ENCODE measurements around the gene TRAF6.
"Not testable (repeated sequence)": the region's sequence is repeated elsewhere in the genome, so short reads cannot be mapped to it uniquely, and the experiment has no call there.

Gene TRAF6, protein sequence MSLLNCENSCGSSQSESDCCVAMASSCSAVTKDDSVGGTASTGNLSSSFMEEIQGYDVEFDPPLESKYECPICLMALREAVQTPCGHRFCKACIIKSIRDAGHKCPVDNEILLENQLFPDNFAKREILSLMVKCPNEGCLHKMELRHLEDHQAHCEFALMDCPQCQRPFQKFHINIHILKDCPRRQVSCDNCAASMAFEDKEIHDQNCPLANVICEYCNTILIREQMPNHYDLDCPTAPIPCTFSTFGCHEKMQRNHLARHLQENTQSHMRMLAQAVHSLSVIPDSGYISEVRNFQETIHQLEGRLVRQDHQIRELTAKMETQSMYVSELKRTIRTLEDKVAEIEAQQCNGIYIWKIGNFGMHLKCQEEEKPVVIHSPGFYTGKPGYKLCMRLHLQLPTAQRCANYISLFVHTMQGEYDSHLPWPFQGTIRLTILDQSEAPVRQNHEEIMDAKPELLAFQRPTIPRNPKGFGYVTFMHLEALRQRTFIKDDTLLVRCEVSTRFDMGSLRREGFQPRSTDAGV

DNA sequence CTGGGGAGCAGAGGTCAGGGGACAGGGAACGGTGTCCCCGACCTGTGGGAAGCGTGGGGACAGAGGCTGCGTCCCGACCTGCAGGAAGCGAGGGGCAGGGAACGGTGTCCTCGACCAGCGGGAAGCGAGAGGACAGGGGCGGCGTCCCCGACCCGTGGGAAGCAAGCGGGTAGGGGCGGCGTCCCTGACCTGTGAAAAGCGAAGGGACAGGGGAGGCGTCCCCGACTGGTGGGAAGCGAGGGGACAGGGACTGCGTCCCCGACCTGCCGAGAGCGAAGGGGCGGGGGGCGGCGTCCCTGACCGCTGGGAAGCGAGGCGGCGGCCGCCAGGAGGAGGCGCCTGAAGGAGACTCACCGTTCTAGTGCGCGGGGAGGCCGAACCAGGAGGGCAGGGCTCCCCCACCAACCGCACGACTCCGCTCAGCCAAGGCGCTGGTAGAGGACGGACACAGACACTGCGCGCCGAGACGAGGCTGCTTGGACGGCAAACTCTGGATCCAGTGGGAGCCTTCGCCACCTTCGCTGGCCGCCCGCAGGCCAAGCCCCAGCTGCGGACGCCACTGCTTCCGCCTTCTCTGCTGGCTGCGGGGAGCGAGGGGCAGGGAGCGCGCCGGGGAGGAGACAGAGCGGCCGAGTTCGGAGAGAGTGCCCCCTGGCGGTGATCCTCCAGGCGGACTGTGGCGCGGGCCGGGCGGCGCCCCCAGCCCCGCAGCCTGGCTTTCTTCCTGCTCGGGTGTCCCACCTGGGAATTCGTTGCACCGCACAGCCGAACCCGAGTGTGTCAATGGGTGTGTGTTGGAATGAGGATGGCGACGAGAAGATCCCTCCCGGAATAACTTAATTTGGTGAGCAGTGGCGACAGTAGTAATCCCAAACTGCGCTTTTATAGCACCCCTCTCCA lies at the start of gene TRAF6:
Gene TRAF6, minus strand, starts transcription at position 579 of the 900 bp plus-strand sequence. CDS start 8,757 bp downstream, outside the sequence.
- peak; percentile 38 to 61 for DNase-seq

DNA sequence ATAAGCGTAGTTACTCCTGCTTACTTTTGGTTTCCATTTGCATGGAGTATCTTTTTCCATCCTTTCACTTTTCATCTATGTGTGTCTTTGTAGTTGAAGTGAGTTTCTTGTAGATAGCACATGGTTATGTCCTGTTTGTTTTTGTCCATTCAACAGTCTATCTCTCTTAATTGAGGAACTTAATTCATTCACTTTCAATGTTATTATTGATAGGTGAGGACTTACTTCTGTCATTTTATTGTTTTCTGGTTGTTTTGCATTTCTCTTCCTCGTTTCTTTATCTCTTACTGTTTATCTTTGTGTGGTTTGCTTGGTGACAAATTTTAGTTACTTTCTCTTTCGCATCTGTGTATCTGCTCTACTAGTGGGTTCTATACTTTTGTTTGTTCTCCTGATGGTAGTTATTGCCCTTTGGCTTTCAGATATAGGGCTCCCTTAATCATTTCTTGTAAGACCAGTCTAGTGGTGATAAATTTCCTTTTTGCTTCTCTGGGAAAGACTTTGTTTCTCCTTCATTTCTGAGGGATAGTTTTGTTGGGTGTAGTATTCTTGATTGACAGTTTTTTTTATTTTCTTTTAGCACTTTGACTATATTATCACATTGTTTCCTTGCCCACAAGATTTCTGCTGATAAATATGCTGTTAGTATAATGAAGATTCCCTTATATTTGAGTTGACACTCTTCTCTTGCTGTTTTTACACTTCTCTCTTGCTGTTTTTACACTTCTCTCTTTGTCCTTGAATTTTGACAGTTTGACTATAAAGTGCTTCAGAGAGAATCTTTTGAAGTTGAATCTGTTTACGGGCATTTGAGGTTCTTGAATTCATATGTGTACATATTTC lies 48.7 kb upstream of the TRAF6 start:
- no peak for DNase-seq

DNA sequence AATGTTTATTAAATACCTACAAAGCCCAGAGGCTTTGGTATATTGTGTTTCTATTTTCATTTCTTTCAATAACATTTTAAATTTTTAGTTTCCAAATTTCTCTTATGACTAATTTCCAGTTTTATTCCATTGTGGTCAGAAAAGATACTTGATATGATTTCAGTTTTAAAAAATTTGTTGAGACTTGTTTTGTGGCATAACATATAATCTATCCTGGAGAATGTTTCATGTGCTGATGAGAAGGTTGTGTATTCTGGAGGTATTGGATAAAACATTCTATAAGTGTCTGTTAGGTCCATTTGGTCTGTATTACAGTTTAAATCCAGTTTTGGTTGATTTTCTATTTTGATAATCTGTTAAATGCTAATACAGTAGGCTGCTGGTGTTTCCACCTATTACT lies 47.9 kb upstream of the TRAF6 start:
- no peak for DNase-seq

DNA sequence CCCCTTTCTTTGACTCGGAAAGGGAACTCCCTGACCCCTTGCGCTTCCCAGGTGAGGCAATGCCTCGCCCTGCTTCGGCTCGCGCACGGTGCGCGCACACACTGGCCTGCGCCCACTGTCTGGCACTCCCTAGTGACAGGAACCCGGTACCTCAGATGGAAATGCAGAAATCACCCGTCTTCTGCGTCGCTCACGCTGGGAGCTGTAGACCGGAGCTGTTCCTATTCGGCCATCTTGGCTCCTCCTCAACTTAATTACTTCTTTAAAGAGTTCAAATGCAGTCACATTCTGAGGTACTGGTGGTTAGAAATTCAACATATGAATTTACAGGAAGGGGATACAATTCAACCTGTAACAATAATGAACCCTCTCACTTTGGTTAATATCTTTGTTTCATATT lies 47.3 kb upstream of the TRAF6 start:
- not testable (repeated sequence) for DNase-seq

DNA sequence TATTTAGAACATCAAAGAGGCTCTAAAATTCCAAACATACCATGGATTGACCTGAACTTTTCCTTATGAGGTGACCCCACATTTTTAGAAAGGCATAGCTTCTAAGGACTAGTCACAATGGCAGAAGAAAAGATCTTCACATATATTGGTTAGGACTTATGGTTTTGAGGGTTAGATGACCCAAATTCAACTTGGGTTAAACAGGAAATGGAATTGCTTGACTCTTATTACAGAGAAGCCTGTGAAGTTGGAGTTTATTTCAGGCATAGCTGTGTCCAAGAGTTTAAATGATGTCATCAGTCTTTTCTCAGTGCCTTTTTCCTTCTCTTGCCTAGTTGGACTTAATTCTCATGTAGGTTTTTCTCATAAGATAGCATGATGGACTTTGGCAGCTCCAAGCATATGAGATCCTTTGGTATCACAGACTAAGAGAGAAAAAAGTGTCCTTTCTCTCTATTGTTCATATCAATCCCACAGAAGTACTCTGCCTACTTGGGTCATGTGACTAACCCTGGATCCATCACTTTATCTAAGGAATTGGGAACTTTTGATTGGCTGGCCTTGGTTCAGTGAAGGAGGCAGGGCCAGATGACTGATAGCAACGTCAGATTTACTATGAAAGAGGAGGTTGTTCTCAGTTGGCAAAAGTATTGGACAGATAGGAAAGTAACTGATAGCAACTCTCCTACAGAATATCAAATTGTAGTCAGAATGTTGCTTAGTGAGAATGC lies 40.5 kb upstream of the TRAF6 start:
- DNase-seq, result no peak

DNA sequence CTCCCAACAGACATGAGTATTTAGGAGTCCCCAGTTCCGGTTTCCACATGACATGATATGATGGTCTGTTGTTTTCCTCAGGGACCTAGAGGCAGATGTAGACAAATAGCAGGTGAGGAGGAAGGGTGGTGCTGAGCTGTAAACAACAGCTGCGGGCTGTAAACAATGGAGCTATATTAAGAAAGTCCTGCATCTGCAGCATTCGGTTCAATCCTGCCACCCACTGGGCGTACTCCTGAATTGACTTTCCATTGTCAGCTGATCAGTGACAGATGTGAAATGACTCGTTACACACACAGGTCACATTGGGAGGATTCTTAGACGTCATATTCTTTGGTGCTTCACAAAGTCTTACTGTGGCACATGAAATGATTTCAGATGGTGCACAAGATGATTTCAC lies 30.9 kb upstream of the TRAF6 start:
- peak; percentile 11 to 64 for DNase-seq

DNA sequence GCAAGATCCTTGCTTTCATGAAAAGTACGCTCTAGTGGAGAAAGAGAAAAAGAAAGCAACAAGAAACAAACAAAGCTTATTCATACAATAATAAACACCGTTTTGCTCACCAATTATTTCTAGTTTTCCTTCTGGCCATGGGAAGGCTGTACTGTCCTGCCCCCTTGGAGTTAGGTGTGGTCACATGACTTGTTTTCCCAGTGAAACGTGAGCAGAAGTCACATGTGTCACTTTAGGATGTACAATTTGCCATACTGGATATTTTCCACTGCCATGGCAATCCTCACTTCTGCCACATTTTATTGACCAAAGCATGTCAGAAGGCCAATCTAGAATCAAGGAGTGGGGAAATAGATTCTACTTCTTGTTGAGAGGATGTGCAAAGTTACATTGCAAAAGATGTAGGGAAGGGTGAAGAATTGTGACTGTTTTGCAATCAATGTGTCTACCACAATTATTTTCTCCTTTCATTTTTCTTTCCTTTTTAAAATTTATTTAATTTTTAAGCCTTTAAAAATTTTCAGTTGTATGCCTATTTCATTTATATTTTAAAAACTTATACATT lies 24.3 kb upstream of the TRAF6 start:
- DNase-seq, result no peak

DNA sequence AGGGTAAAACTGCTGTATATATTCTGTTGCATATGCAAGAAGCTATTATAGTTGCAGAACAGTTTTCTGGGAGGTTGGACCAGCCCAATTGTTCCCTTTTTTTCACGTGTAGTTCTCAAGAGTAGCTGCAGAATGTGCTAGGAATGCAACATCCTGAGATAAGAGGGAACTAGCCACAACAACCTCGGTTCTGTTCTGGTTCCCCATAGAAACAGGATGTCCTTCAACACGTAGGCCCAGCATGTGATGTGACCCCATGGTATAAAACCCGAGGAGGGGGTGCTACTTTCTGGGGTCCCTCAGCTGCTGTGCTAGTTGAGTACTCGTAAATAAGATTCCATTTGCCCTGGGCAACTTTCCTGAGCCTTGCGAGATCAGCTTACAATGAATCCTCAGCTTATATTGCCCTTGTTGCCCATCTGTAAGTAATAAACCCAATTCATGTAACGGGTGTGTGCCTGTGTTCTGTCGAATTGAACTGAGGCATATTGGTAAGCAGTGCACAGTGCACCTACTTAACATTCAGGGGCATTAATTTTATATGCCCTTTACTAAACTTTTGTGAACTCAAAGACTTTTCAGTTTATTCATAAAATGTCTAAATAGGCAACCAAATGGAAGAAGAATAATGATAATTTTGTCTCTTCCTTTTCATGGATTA lies 23.0 kb upstream of the TRAF6 start:
- no peak for DNase-seq

DNA sequence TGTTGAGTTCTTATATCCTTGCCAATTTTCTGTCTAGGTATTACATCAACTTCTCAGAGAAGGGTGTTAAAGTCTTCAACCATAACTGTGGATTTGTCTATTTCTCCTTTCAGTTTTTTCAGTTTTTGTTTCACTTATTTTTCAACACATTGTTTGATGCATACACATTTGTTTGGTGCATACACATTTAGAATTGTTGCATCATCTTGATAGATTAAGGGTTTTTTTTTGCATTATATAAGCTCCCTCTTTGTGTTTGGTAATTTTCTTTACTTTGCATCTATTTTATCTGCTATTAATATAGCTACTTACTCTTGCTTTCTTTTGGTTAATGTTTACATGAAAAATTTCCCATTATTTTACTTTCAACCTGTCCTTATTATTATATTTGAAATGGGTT lies 20.8 kb upstream of the TRAF6 start:
- no peak for DNase-seq

DNA sequence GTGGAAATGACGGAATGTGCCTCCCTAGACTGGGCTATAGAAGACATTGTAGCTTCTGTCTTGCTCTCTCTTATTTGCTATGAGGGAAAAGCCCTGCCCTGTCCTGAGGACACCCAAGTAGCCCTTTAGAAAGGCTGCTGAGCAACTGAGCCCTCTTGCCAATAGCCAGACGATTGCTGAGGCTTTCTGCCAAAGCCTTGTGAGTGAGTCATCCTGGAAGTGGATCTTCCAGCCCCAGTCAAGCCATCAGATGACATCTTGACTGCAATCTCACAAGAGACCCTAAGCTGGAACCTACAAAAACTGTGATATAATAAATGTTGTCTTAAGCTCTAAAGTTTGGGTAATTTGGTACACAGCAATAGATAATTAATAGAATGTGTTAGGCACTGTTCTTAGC lies 3.9 kb upstream of the TRAF6 start:
- no peak for DNase-seq

DNA sequence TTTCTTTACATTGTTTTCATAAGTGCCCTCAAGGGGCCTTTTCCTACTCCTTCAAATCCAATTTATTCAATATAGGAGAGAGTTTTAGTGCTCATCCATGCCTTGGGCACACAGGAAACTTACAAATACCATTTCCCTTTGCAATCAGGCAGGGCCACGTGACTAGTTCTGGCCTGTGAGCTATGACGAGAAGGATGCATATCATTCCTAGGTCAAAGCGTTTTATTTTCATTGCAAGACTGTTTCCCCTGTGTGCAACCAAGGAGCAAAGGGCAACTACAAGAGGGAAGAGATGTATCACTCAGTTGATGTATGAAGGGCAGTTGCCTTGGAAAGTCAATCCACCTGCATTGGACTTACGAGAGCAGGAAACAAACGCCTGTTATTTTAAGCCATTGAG lies 1.9 kb upstream of the TRAF6 start:
- no peak for DNase-seq

DNA sequence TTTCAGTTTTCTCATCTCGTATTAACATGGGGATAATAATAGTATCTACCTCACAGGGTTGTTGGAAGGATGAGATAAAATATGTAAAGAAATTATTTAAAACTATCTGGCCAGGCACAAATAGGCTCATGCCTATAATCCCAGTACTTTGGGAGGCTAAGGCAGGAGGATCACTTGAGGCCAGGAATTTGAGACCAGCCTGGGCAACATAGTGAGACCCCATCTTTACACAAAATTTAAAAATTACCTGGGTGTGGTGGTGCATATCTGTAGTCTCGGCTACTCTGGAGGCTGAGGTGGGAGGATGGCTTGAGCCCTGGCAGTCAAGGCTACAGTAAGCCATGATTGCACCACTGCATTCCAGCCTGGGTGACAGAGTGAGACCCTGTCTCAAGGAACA lies 990 bp upstream of the TRAF6 start:
- DNase-seq, result not testable (repeated sequence)

DNA sequence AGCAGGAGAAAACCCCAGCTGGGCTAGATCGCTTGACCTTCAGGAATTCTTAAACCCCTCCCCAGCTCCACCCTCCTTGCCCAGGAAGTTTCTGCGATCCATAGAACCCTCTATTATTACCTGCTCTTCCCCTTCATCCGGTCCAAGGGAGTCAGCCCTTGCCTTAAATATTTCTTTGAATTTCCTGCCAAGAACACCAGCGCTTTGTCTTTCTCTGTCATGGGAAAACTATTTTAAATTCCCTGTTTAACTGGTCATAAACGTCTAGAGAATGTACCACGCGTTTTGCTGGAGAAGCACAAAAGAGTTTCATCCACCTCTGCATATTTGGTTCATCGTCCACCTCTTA lies 496 bp upstream of the TRAF6 start:
- no peak for DNase-seq

DNA sequence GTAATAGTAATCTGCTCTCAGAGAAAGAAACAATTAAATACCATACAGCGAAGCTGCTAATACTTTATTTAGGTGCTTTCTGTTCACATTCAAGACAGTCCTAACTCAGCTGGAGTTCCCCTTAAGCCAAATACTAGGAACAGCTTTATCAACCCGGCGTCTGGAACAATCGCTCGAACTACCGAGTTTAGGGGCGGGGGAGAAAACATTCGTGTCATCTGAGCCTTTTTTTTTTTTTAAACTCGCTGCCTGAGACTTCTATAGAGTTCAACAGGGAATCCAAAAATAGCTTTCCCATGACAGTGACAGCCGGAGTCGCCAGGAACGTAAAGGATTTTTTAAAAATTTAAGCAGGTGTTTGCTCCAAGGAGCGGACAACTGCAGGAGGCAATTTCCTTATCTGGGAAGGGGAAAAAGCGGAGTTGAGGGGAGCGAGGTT lies 852 bp downstream of the TRAF6 start:
- DNase-seq, result peak in 1 of 2 experiments; percentile 37

DNA sequence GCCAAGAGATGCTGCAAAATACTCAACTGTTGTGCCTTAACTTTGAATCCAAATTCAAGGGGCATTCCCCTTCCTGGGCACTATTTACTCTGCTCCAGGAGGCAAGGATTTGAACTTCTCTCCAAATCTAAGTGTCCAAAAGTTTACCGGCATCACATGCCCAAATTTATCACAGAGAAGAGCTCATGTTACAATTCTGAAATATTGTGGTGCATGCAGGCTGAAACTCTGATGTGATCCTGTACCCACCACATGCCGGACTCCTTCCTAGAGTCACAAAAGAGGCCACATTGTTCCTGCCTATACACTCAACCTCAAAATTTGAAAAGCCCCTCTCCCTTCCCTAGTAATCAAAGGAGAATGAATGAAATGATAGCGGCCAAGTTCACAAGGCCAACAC lies 1.3 kb downstream of the TRAF6 start:
- no peak for DNase-seq

DNA sequence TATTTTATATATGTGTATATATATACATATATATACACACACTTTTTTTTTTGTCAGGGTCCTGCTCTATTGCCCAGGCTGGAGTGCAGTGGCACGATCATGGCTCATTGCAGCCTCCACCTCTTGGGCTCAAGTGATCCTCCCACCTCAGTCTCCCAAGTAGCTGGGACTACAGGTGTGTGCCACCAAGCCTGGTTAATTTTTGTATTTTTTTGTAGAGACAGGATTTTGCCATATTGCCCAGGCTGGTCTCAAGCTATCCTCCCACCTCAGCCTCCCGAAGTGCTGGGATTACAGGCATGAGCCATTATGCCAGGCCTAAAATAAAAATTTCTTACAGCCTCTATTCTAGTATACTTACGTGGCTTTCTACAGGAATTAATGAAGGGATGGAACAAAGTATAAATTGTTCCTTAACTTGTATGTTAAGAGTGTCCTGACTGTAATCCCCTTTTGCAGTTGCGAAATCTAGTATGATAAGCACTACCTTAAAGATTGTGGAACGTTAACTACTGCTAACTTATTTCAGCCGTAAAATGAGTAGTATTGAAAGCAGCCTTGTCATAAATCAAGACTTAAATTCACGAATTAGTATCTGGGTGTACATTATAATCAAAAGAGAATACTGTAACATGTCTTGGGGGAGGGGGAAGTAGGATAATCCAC lies 2.1 kb downstream of the TRAF6 start:
- no peak for DNase-seq

DNA sequence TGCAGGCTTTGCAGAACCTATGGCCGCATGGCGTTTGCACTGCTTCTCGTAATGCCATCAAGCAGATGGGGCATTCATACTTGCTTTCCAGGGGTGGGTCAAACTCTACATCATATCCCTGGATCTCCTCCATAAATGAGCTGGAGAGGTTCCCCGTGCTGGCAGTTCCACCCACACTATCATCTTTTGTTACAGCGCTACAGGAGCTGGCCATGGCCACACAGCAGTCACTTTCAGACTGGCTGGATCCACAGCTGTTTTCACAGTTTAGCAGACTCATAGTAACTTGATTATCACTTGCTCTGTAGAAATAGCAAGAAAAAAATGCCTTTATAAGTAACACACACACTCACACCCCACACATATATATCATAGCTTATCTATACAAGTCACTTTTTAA lies 8.8 kb downstream of the TRAF6 start:
- DNase-seq, result no peak

DNA sequence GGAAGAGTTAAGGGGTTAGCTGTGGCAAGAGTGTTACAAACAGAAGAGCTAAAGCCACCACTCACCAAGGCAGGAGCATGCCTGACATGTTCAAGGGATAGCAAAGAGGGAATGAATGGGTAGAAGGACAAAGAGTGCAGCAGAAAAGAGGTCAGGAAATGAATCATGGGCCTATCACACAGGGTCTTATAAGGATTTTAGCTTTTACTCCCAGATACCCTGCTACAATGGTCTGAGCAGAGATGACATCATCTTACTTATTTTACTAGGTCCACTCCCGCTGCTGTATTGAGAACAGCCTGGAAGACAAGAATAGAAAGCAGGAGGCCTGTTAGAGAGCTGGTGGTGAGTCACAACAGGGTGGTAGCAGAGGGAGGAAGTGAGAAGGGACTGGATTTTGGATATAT lies 9.8 kb downstream of the TRAF6 start:
- no peak for DNase-seq

DNA sequence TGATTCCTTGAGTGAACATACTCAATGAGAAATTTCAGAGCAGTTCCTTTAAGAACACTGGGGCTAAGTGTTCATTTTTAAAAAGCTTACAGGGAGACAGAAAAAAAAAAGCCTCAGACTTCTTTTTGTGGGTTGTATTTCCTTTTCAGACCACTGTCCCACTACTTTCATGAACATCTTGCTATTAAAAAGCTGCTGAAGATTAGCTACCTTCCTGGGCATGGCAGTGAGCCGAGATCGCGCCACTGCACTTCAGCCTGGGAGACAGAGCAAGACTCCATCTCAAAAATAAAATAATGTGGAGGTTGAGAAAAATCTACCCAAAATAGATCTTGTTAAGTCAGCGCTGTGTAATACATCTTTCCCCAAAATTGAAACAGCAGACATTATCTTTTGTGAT lies 10.8 kb downstream of the TRAF6 start:
- no peak for DNase-seq

DNA sequence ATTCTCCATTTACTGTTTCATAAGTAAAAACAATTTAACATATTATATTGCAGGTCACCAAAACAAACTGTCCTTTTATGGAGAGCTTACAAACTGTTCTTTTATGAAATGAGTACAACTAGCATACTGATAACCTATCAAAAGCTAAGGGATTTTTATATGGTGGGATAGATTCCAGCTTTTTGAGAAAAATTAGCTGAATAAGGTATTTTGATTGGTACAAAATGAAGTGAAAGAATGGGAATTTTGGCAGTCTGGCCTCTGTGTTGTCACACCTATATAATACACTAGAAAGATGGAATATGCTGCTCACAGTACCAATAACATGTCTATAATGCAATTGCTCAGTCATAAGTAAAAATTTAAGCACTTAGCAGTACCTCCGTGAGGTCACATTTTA lies 11.4 kb downstream of the TRAF6 start:
- DNase-seq, result no peak

DNA sequence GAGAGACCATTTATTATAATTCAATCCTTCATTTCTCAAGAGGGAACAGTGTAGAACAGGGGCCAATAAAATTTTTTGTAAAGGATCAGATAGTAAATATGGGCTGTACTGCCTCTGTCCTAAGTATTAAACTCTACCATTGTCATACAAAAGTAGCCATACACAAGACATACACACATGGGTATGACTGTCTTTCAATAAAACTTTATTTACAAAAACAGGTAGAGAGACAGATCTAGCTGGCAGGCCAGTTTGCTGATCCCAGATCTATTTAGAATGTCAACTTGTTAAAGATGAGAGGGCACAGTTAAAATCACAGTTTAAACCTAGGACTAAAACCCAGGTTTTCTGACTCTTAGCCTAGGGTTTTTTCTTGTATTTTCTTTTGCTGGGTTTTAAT lies 16.7 kb downstream of the TRAF6 start:
- DNase-seq, result no peak

All from NCI-H524 (cell line).